ENCODE data around the gene GRID2.

DNA sequence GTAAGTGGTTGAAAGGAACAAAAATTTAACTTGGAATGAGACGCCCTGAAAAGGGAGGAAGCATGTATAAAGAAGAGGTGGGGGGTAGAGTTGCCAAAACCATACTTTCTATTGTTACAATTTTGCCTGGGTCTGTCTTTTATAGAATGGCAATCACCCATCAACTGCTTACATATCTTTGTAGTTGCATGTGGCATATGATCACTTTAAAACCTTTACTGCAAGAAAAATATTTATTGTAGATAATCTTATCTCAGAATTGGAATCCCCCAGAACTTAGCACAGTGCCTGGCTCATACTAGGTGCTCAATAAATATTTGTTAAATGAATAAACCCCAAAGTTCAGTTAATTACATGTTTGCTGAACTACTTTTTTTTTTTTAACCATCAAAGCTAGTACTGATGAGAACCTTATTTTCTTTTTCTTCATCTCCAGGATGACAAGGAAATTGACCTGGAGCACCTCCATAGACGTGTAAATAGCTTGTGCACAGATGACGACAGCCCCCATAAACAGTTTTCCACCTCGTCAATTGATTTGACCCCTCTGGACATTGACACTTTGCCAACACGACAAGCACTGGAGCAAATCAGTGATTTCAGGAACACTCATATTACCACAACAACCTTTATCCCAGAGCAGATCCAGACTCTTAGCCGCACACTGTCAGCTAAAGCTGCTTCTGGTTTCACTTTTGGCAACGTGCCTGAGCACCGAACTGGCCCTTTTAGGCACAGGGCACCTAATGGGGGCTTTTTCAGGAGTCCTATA is 1468.1 kb downstream of the GRID2 start:
- TF ChIP-seq POLR2A (IDR thresholded peaks at IDR 0.05; ENCODE audit: low read depth, low read length) = no peak
- TF ChIP-seq POLR2AphosphoS5 (IDR thresholded peaks at IDR 0.05; ENCODE audit: low read depth, low read length) = no peak
